DND-41 (cell line): ENCODE results near the gene HOATZ.

Source experiments
- ATAC-seq: fragments of 200-7000 bp; cut with Tn5 transposase; 3 replicates; pipeline ENCODE4 v1.9.1; 2021; ENCODE audit warnings: low read depth; ENCODE audit not compliant: insufficient read depth
- DNase-seq: peaks from one replicate; pipeline ENCODE4 v3.0.0-alpha.2; 2020
- H2AFZ ChIP-seq: 2 replicates; pipeline ENCODE4 v1.6.0; 2012; ENCODE audit warnings: low read depth, low read length
- H3K27ac ChIP-seq: 2 replicates; pipeline ENCODE4 v1.5.1; 2012; ENCODE audit warnings: low read length, inconsistent platforms
- H3K27me3 ChIP-seq: fragments of 200-600 bp; sonication (generic); 2 replicates; pipeline ENCODE4 v1.6.0; 2012; ENCODE audit warnings: low read length, mild to moderate bottlenecking, inconsistent platforms; ENCODE audit not compliant: insufficient read depth, poor library complexity
- H3K36me3 ChIP-seq: 2 replicates; pipeline ENCODE4 v1.5.1; 2012; ENCODE audit warnings: low read length, inconsistent platforms; ENCODE audit not compliant: insufficient read depth
- H3K4me1 ChIP-seq: 2 replicates; pipeline ENCODE4 v1.5.1; 2012; ENCODE audit warnings: mild to moderate bottlenecking, low read length; ENCODE audit not compliant: insufficient read depth
- H3K4me2 ChIP-seq: 2 replicates; pipeline ENCODE4 v1.6.0; 2012; ENCODE audit warnings: mild to moderate bottlenecking, moderate library complexity, low read length, inconsistent platforms; ENCODE audit not compliant: insufficient read depth
- H3K4me3 ChIP-seq, 2 experiments: fragments of 200-600 bp in 1 of 2; shearing (Covaris generic) in 1 of 2; 2 replicates each; pipeline ENCODE4 v1.5.1; 2012 to 2016; ENCODE audit warnings: inconsistent platforms in 2 of 2, low read length in 2 of 2, mild to moderate bottlenecking in 2 of 2, low read depth in 1 of 2, moderate library complexity in 1 of 2
- H3K79me2 ChIP-seq: 2 replicates; pipeline ENCODE4 v1.6.0; 2012; ENCODE audit warnings: low read length, inconsistent platforms; ENCODE audit not compliant: insufficient read depth
- H3K9ac ChIP-seq: 2 replicates; pipeline ENCODE4 v1.6.0; 2012; ENCODE audit warnings: low read depth, mild to moderate bottlenecking, inconsistent platforms, low read length, moderate library complexity
- H3K9me3 ChIP-seq: 2 replicates; pipeline ENCODE4 v1.5.1; 2012; ENCODE audit warnings: low read length, moderate library complexity, mild to moderate bottlenecking, inconsistent platforms; ENCODE audit not compliant: insufficient read depth, severe bottlenecking
- H4K20me1 ChIP-seq: 2 replicates; pipeline ENCODE4 v1.6.0; 2012; ENCODE audit warnings: low read length; ENCODE audit not compliant: insufficient read depth
- CTCF ChIP-seq: IDR thresholded peaks from 2 replicates; pipeline ENCODE4 v1.5.1; 2012; ENCODE audit warnings: borderline replicate concordance, low read length, moderate library complexity, mild to moderate bottlenecking; ENCODE audit not compliant: poor library complexity, severe bottlenecking; ENCODE audit errors: extremely low read depth
- EZH2 ChIP-seq: IDR thresholded peaks from 3 replicates; pipeline ENCODE4 v1.6.1; 2012; ENCODE audit warnings: borderline replicate concordance, low read depth, mild to moderate bottlenecking, moderate library complexity, low read length, inconsistent platforms; ENCODE audit not compliant: severe bottlenecking

The HOATZ gene

GRCh38 chr11:111548525-111548924 is 33.9 kb downstream of the HOATZ start:
- Histone ChIP-seq H3K36me3 (no peaks in the 10 kb centered on the region), H3K4me2 (no peak overlapping the region), H3K79me2 (no peaks in the 10 kb centered on the region), H2AFZ (no peak overlapping the region), H3K4me3 (no peak overlapping the region), H3K4me1 (no peaks in the 10 kb centered on the region), H3K9me3 (no peaks in the 10 kb centered on the region), H4K20me1 (no peaks in the 10 kb centered on the region), H3K27me3 (peaks cover 16% of the 10 kb centered on the region), H3K9ac (no peak overlapping the region), H3K27ac (no peak overlapping the region)
- TF ChIP-seq EZH2 (no peak), CTCF (no peak)
- DNase-seq (no peak), ATAC-seq (no peak; the same call in 2 of the 3 replicates)

- no peak overlapping the region for H3K27ac ChIP-seq
- H3K4me3 ChIP-seq = no peak overlapping the region
- H2AFZ ChIP-seq = no peak overlapping the region
- H3K4me2 ChIP-seq = no peak overlapping the region
- H3K4me1 ChIP-seq = no peaks in the 10 kb centered on the region
- H3K9ac ChIP-seq = no peak overlapping the region
- ATAC-seq (no peak), DNase-seq (no peak)
- no peaks in the 10 kb centered on the region for H3K9me3 ChIP-seq
- no peaks in the 10 kb centered on the region for H4K20me1 ChIP-seq
- H3K79me2 ChIP-seq = no peaks in the 10 kb centered on the region
- H3K36me3 ChIP-seq = no peaks in the 10 kb centered on the region
- H3K27me3 ChIP-seq = peaks cover 15% of the 10 kb centered on the region
- TF ChIP-seq CTCF (no peak), EZH2 (no peak)
Measured at GRCh38 chr11:111549196-111549868, 34.8 kb downstream of the HOATZ start.

- H3K36me3 ChIP-seq = no peaks in the 10 kb centered on the region
- H3K4me2 ChIP-seq = no peak overlapping the region
- H2AFZ ChIP-seq = no peak overlapping the region
- no peak overlapping the region for H3K4me3 ChIP-seq
- no peak overlapping the region for H3K9ac ChIP-seq
- DNase-seq (no peak), ATAC-seq (no peak)
- H3K9me3 ChIP-seq = no peaks in the 10 kb centered on the region
- no peak for TF ChIP-seq EZH2
- TF ChIP-seq CTCF = no peak
- H3K79me2 ChIP-seq = no peaks in the 10 kb centered on the region
- peaks cover 13% of the 10 kb centered on the region for H3K27me3 ChIP-seq
- H4K20me1 ChIP-seq = no peaks in the 10 kb centered on the region
- H3K4me1 ChIP-seq = no peaks in the 10 kb centered on the region
- H3K27ac ChIP-seq = no peak overlapping the region
Measured at GRCh38 chr11:111549869-111550203, 35.3 kb downstream of the HOATZ start.
